Superior temporal gyrus (tissue), 1 donor: ENCODE data around the gene SERGEF.
"Not testable (repeated sequence)": the region's sequence is repeated elsewhere in the genome, so short reads cannot be mapped to it uniquely, and the experiment has no call there.

ENCODE experiments used
- DNase-seq: peaks from one replicate; pipeline ENCODE4 v3.0.0-alpha.2; 2016; ENCODE audit errors: extremely low spot score

Gene SERGEF

GRCh38 chr11:18000760-18001159 lies 12.1 kb downstream of the SERGEF start:
- DNase-seq, result no peak

GRCh38 chr11:18000128-18000527 lies 12.7 kb downstream of the SERGEF start:
- DNase-seq, result not testable (repeated sequence)

- peak; percentile 55 for DNase-seq
These were observed 19.9 kb downstream of the SERGEF start for GRCh38 chr11:17992916-17993315.

GRCh38 chr11:17991783-17992433 lies 20.9 kb downstream of the SERGEF start:
- peak; percentile 71 for DNase-seq

- no peak for DNase-seq
These were observed 23.5 kb downstream of the SERGEF start for GRCh38 chr11:17989306-17989705.

GRCh38 chr11:17988465-17988864 lies 24.4 kb downstream of the SERGEF start:
- DNase-seq, result no peak

GRCh38 chr11:17987826-17988225 lies 25.0 kb downstream of the SERGEF start:
- no peak for DNase-seq

GRCh38 chr11:17986711-17987220 lies 26.1 kb downstream of the SERGEF start:
- DNase-seq, result no peak

GRCh38 chr11:17986007-17986710 lies 26.7 kb downstream of the SERGEF start:
- peak; percentile 24 for DNase-seq

- DNase-seq, result peak; percentile 73
These were observed 27.3 kb downstream of the SERGEF start for GRCh38 chr11:17985517-17985916.

GRCh38 chr11:17983569-17983968 lies 29.3 kb downstream of the SERGEF start:
- DNase-seq, result no peak

GRCh38 chr11:17979770-17980371 lies 33.0 kb downstream of the SERGEF start:
- DNase-seq, result peak; percentile 74

GRCh38 chr11:17978553-17979287 lies 34.1 kb downstream of the SERGEF start:
- peak; percentile 74 for DNase-seq

- DNase-seq, result no peak
These were observed 36.2 kb downstream of the SERGEF start for GRCh38 chr11:17976651-17977050.

- DNase-seq, result no peak
These were observed 38.6 kb downstream of the SERGEF start for GRCh38 chr11:17974246-17974645.

GRCh38 chr11:17972987-17973386 lies 39.9 kb downstream of the SERGEF start:
- DNase-seq, result peak; percentile 72

- DNase-seq, result no peak
These were observed 44.6 kb downstream of the SERGEF start for GRCh38 chr11:17968206-17968605.

GRCh38 chr11:17967661-17968060 lies 45.2 kb downstream of the SERGEF start:
- no peak for DNase-seq

GRCh38 chr11:17960091-17960490 lies 52.8 kb downstream of the SERGEF start:
- DNase-seq, result no peak

GRCh38 chr11:17958446-17958845 lies 54.4 kb downstream of the SERGEF start:
- DNase-seq, result no peak

- DNase-seq, result peak; percentile 45
These were observed 58.2 kb downstream of the SERGEF start for GRCh38 chr11:17954395-17955252.
